ENCODE measurements around the gene DDA1.

DNA sequence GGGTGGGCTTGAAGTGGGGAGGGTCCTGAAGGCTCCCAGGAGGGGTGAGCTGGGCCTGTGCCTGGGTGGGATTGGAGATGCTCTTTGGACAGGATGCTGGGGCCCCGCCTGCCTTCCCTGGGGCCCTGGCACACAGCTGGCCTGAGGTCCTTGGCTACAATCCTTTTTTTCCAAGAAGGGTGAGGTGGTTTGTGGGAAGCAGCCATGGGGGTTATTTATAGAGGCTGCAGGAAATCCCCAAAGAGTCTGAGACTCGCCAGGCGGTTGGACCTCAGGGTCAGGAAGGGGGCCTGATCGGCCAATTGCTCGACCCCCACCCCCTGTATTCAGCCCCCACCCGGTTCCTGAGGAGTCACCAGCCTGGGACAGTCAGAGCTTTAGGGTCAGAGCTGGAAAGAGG lies 38.0 kb downstream of the DDA1 start:
- no peak for TF ChIP-seq POLR2AphosphoS5 (IDR thresholded peaks at IDR 0.05; ENCODE audit: low read depth, low read length)
- no peak for TF ChIP-seq TAF1 (IDR thresholded peaks at IDR 0.05; ENCODE audit: borderline replicate concordance, insufficient read depth, low read length)
- TF ChIP-seq, protein P1, sequence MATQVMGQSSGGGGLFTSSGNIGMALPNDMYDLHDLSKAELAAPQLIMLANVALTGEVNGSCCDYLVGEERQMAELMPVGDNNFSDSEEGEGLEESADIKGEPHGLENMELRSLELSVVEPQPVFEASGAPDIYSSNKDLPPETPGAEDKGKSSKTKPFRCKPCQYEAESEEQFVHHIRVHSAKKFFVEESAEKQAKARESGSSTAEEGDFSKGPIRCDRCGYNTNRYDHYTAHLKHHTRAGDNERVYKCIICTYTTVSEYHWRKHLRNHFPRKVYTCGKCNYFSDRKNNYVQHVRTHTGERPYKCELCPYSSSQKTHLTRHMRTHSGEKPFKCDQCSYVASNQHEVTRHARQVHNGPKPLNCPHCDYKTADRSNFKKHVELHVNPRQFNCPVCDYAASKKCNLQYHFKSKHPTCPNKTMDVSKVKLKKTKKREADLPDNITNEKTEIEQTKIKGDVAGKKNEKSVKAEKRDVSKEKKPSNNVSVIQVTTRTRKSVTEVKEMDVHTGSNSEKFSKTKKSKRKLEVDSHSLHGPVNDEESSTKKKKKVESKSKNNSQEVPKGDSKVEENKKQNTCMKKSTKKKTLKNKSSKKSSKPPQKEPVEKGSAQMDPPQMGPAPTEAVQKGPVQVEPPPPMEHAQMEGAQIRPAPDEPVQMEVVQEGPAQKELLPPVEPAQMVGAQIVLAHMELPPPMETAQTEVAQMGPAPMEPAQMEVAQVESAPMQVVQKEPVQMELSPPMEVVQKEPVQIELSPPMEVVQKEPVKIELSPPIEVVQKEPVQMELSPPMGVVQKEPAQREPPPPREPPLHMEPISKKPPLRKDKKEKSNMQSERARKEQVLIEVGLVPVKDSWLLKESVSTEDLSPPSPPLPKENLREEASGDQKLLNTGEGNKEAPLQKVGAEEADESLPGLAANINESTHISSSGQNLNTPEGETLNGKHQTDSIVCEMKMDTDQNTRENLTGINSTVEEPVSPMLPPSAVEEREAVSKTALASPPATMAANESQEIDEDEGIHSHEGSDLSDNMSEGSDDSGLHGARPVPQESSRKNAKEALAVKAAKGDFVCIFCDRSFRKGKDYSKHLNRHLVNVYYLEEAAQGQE (IDR thresholded peaks at IDR 0.05; ENCODE audit: insufficient read depth in 1 of 2, low read depth in 2 of 2, low read length in 2 of 2), result no peak

All from PFSK-1 (cell line).